Endothelial cell (in vitro differentiated cells): ENCODE measurements around the gene RNF113A. TPM values are rescaled to one million over a fixed set of nuclear protein-coding genes. Genes with fewer than 3 reads are reported as not detected.

Source experiments
- DNase-seq: peaks from one replicate; pipeline ENCODE4 v3.0.0; 2021; ENCODE audit warnings: low spot score
- H3K27ac Mint-ChIP-seq: one replicate; pipeline ENCODE4 v1.8.0; 2021; ENCODE audit warnings: mixed read lengths, inconsistent platforms; ENCODE audit not compliant: unreplicated experiment
- H3K27me3 Mint-ChIP-seq: one replicate; pipeline ENCODE4 v1.8.0; 2021; ENCODE audit warnings: mild to moderate bottlenecking, moderate library complexity, mixed read lengths, inconsistent platforms; ENCODE audit not compliant: unreplicated experiment
- H3K36me3 Mint-ChIP-seq: one replicate; pipeline ENCODE4 v1.8.0; 2021; ENCODE audit warnings: mild to moderate bottlenecking, low read depth, mixed read lengths, inconsistent platforms; ENCODE audit not compliant: unreplicated experiment
- H3K4me1 Mint-ChIP-seq: one replicate; pipeline ENCODE4 v1.8.0; 2021; ENCODE audit warnings: mild to moderate bottlenecking, mixed read lengths, inconsistent platforms; ENCODE audit not compliant: unreplicated experiment
- H3K4me3 Mint-ChIP-seq: one replicate; pipeline ENCODE4 v1.8.0; 2021; ENCODE audit warnings: mild to moderate bottlenecking, mixed read lengths, inconsistent platforms; ENCODE audit not compliant: unreplicated experiment
- H3K9me3 Mint-ChIP-seq: one replicate; pipeline ENCODE4 v1.8.0; 2021; ENCODE audit warnings: mixed read lengths, inconsistent platforms; ENCODE audit not compliant: unreplicated experiment
- CTCF ChIP-seq: fragments of 200-600 bp; sonication (generic); IDR thresholded peaks from one replicate; pipeline ENCODE4 v1.5.0; 2021; ENCODE audit warnings: antibody characterized with exemption; ENCODE audit not compliant: unreplicated experiment
- long read RNA-seq: library from polyadenylated mRNA; unstranded; transcript quantifications from one replicate; pipeline ENCODE4 v2.0.0, GENCODE V29; 2020; ENCODE audit not compliant: unreplicated experiment
- total RNA-seq: library from RNA; stranded (reverse); fragmentation: NEBNext Ultra II Directional; extraction: Animal tissue kit (Norgen Biotek cat#: 25700); gene quantifications from one replicate; pipeline ENCODE4 v1.2.1, GENCODE V29; 2021; ENCODE audit not compliant: unreplicated experiment

The RNF113A gene
- 16.7 TPM for total RNA-seq
- long read RNA-seq, transcript RNF113A-201 (1 exons, 1,353 nt): major isoform, 18 of 18 reads
- long read RNA-seq, partial matches to known transcripts: 0 of 18 reads
- long read RNA-seq, other reads (novel, unspliced or antisense): 0 of 18 reads

GRCh38 chrX:119871599-119872395, at the start of gene RNF113A, which contains the start of gene NDUFA1:
RNF113A (minus strand) TSS chrX:119871733; CDS start chrX:119871613, 120 bp downstream.
NDUFA1 (plus strand) TSS chrX:119871832; CDS start chrX:119871912, 80 bp downstream.
- Mint-ChIP-seq H3K27ac (peak within 1 kb of the TSS; percentile 96), H3K4me1 (peaks cover 14% of the 10 kb centered on the region), H3K27me3 (peaks cover 6% of the 10 kb centered on the region), H3K36me3 (no peaks in the 10 kb centered on the region), H3K4me3 (peak within 1 kb of the TSS; percentile 96), H3K9me3 (no peaks in the 10 kb centered on the region)
- TF ChIP-seq CTCF: no peak
- DNase-seq: peak; percentile 66

- no peak for TF ChIP-seq CTCF
- DNase-seq: no peak
- no peak overlapping the region for H3K27ac Mint-ChIP-seq
- no peak overlapping the region for H3K4me3 Mint-ChIP-seq
- no peaks in the 10 kb centered on the region for H3K9me3 Mint-ChIP-seq
- peaks cover 1% of the 10 kb centered on the region for H3K36me3 Mint-ChIP-seq
- H3K27me3 Mint-ChIP-seq: no peaks in the 10 kb centered on the region
- H3K4me1 Mint-ChIP-seq: no peaks in the 10 kb centered on the region
Measured at GRCh38 chrX:119919835-119920585, 48.5 kb upstream of the RNF113A start.

- no peaks in the 10 kb centered on the region for H3K9me3 Mint-ChIP-seq
- no peaks in the 10 kb centered on the region for H3K27me3 Mint-ChIP-seq
- no peak for DNase-seq
- no peaks in the 10 kb centered on the region for H3K36me3 Mint-ChIP-seq
- H3K4me3 Mint-ChIP-seq: no peak overlapping the region
- H3K27ac Mint-ChIP-seq: no peak overlapping the region
- TF ChIP-seq CTCF: no peak
- no peaks in the 10 kb centered on the region for H3K4me1 Mint-ChIP-seq
Measured at GRCh38 chrX:119917877-119918276, 46.3 kb upstream of the RNF113A start.

GRCh38 chrX:119916310-119916709, 44.8 kb upstream of the RNF113A start:
- Mint-ChIP-seq H3K4me1 (no peaks in the 10 kb centered on the region), H3K27me3 (no peaks in the 10 kb centered on the region), H3K9me3 (no peaks in the 10 kb centered on the region), H3K27ac (no peak overlapping the region), H3K36me3 (no peaks in the 10 kb centered on the region), H3K4me3 (no peak overlapping the region)
- TF ChIP-seq CTCF: no peak
- no peak for DNase-seq
